Pulmonary artery endothelial cell (primary cell): ENCODE results near the gene BTBD9. TPM values are rescaled to one million over a fixed set of nuclear protein-coding genes. Genes with fewer than 3 reads are reported as not detected.

ENCODE experiments used
- DNase-seq: peaks from one replicate; pipeline ENCODE4 v3.0.0-alpha.2; 2011; ENCODE audit warnings: low read depth, low spot score
- total RNA-seq: library from RNA; depleted of rRNA; stranded (reverse); fragments of >200 nt; gene quantifications from 2 replicates; pipeline ENCODE4 v1.2.3, GENCODE V29; 2014

The BTBD9 gene
- total RNA-seq, 1 donor from 2014 or later, result 7.6 TPM

- no peak for DNase-seq
Observed at GRCh38 chr6:38180586-38180985, 459.1 kb downstream of the BTBD9 start.

GRCh38 chr6:38179794-38180430 is 459.8 kb downstream of the BTBD9 start:
- no peak for DNase-seq

GRCh38 chr6:38179300-38179699 is 460.4 kb downstream of the BTBD9 start:
- no peak for DNase-seq

GRCh38 chr6:38178584-38178886 is 461.2 kb downstream of the BTBD9 start:
- no peak for DNase-seq

- no peak for DNase-seq
Observed at GRCh38 chr6:38177882-38178583, 461.7 kb downstream of the BTBD9 start.

- DNase-seq, result no peak
Observed at GRCh38 chr6:38176797-38177751, 462.7 kb downstream of the BTBD9 start.

GRCh38 chr6:38175786-38176185 is 463.9 kb downstream of the BTBD9 start:
- DNase-seq, result no peak

- no peak for DNase-seq
Observed at GRCh38 chr6:38174806-38175495, 464.8 kb downstream of the BTBD9 start.

GRCh38 chr6:38174315-38174714 is 465.4 kb downstream of the BTBD9 start:
- DNase-seq, result no peak

GRCh38 chr6:38173909-38174308 is 465.8 kb downstream of the BTBD9 start:
- no peak for DNase-seq

- no peak for DNase-seq
Observed at GRCh38 chr6:38172739-38173410, 466.9 kb downstream of the BTBD9 start.

GRCh38 chr6:38171997-38172738 is 467.6 kb downstream of the BTBD9 start:
- DNase-seq, result no peak

- DNase-seq, result no peak
Observed at GRCh38 chr6:38170666-38171355, 468.9 kb downstream of the BTBD9 start.

GRCh38 chr6:38169977-38170526 is 469.7 kb downstream of the BTBD9 start:
- no peak for DNase-seq

- no peak for DNase-seq
Observed at GRCh38 chr6:38169221-38169976, 470.3 kb downstream of the BTBD9 start.

GRCh38 chr6:38168699-38169098 is 471.0 kb downstream of the BTBD9 start:
- DNase-seq, result no peak

GRCh38 chr6:38168126-38168525 is 471.6 kb downstream of the BTBD9 start:
- no peak for DNase-seq

GRCh38 chr6:38167598-38167997 is 472.1 kb downstream of the BTBD9 start:
- DNase-seq, result no peak
